Globus pallidus (tissue), 1 donor: ENCODE measurements around the gene CDC42BPA.
"Not testable (repeated sequence)": the region's sequence is repeated elsewhere in the genome, so short reads cannot be mapped to it uniquely, and the experiment has no call there.

ENCODE experiments used
- DNase-seq: peaks from one replicate; pipeline ENCODE4 v3.0.0-alpha.2; 2015; ENCODE audit warnings: low spot score

CDC42BPA gene

GRCh38 chr1:227308367-227309336, 9.6 kb downstream of the CDC42BPA start:
- DNase-seq: no peak

GRCh38 chr1:227306689-227307088, 11.6 kb downstream of the CDC42BPA start:
- DNase-seq: no peak

- no peak for DNase-seq
These were observed 12.2 kb downstream of the CDC42BPA start for GRCh38 chr1:227305894-227306626.

- no peak for DNase-seq
These were observed 13.6 kb downstream of the CDC42BPA start for GRCh38 chr1:227304665-227305064.

- no peak for DNase-seq
These were observed 14.6 kb downstream of the CDC42BPA start for GRCh38 chr1:227303662-227304061.

- DNase-seq: no peak
These were observed 17.6 kb downstream of the CDC42BPA start for GRCh38 chr1:227300682-227301081.

GRCh38 chr1:227299688-227300087, 18.6 kb downstream of the CDC42BPA start:
- no peak for DNase-seq

- no peak for DNase-seq
These were observed 19.1 kb downstream of the CDC42BPA start for GRCh38 chr1:227299241-227299627.

- no peak for DNase-seq
These were observed 19.6 kb downstream of the CDC42BPA start for GRCh38 chr1:227298512-227299240.

- DNase-seq: no peak
These were observed 21.1 kb downstream of the CDC42BPA start for GRCh38 chr1:227297073-227297793.

GRCh38 chr1:227295609-227296008, 22.7 kb downstream of the CDC42BPA start:
- DNase-seq: no peak

GRCh38 chr1:227285745-227286144, 32.5 kb downstream of the CDC42BPA start:
- DNase-seq: no peak

GRCh38 chr1:227281371-227281770, 36.9 kb downstream of the CDC42BPA start:
- DNase-seq: no peak

- DNase-seq: no peak
These were observed 37.5 kb downstream of the CDC42BPA start for GRCh38 chr1:227280836-227281235.

- DNase-seq: not testable (repeated sequence)
These were observed 42.1 kb downstream of the CDC42BPA start for GRCh38 chr1:227276156-227276693.

GRCh38 chr1:227273557-227273956, 44.7 kb downstream of the CDC42BPA start:
- DNase-seq: no peak

GRCh38 chr1:227272428-227272827, 45.9 kb downstream of the CDC42BPA start:
- no peak for DNase-seq

GRCh38 chr1:227270554-227270953, 47.7 kb downstream of the CDC42BPA start:
- DNase-seq: no peak

GRCh38 chr1:227268943-227269342, 49.3 kb downstream of the CDC42BPA start:
- DNase-seq: peak; percentile 23

- DNase-seq: no peak
These were observed 52.4 kb downstream of the CDC42BPA start for GRCh38 chr1:227265891-227266290.

- no peak for DNase-seq
These were observed 54.4 kb downstream of the CDC42BPA start for GRCh38 chr1:227263869-227264268.
